ENCODE data around the gene CCDC116. TPM values are rescaled to one million over a fixed set of nuclear protein-coding genes. Genes with fewer than 3 reads are reported as not detected.
"Not testable (repeated sequence)": the region's sequence is repeated elsewhere in the genome, so short reads cannot be mapped to it uniquely, and the experiment has no call there.

CCDC116 gene
- total RNA-seq, 6 donors from 2014 or later: 0.26 to 4.2 (median 0.97) TPM; not detected in 2

DNA sequence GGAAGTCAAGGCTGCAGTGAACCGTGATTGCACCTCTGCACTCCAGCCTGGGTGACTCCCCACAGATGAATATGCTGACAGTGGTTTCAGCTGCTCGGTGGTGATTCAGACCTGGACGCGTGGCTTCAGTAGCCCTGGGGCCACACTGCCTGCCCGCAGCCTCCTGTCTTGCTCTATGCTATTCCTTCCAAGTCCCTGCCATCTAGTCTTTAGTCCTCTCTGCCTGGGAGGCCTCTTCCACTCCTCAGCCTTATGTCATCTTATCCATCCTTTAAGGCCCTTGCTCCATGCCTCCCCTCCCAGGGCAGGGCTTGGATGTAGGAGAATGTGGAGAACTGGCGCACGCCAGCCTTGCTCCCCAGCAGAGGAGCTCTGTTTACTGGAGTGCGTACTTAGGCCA is 25.8 kb upstream of the CCDC116 start:
- Histone ChIP-seq H3K4me1 (peaks cover 0 to 17% (median 5%) of the 10 kb centered on the region in 4 donors), H3K4me3 (no peak overlapping the region), H3K36me3 (peaks cover 0 to 13% (median 9%) of the 10 kb centered on the region in 4 donors), H3K27me3 (no peaks in the 10 kb centered on the region), H3K27ac (no peak overlapping the region), H3K9me3 (no peaks in the 10 kb centered on the region)
- ATAC-seq (ENCODE audit: low FRiP score in 2 of 2) (no peak), DNase-seq (no peak)
- 95% methylated on average over 7 to 8 of the region's 8 CpGs for WGBS, 2 donors
- TF ChIP-seq, protein P1, sequence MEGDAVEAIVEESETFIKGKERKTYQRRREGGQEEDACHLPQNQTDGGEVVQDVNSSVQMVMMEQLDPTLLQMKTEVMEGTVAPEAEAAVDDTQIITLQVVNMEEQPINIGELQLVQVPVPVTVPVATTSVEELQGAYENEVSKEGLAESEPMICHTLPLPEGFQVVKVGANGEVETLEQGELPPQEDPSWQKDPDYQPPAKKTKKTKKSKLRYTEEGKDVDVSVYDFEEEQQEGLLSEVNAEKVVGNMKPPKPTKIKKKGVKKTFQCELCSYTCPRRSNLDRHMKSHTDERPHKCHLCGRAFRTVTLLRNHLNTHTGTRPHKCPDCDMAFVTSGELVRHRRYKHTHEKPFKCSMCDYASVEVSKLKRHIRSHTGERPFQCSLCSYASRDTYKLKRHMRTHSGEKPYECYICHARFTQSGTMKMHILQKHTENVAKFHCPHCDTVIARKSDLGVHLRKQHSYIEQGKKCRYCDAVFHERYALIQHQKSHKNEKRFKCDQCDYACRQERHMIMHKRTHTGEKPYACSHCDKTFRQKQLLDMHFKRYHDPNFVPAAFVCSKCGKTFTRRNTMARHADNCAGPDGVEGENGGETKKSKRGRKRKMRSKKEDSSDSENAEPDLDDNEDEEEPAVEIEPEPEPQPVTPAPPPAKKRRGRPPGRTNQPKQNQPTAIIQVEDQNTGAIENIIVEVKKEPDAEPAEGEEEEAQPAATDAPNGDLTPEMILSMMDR (IDR thresholded peaks at IDR 0.05): no peak
- TF ChIP-seq POLR2AphosphoS5 (IDR thresholded peaks at IDR 0.05) (no peak), EP300 (IDR thresholded peaks at IDR 0.05) (no peak), POLR2A (IDR thresholded peaks at IDR 0.05) (no peak)

DNA sequence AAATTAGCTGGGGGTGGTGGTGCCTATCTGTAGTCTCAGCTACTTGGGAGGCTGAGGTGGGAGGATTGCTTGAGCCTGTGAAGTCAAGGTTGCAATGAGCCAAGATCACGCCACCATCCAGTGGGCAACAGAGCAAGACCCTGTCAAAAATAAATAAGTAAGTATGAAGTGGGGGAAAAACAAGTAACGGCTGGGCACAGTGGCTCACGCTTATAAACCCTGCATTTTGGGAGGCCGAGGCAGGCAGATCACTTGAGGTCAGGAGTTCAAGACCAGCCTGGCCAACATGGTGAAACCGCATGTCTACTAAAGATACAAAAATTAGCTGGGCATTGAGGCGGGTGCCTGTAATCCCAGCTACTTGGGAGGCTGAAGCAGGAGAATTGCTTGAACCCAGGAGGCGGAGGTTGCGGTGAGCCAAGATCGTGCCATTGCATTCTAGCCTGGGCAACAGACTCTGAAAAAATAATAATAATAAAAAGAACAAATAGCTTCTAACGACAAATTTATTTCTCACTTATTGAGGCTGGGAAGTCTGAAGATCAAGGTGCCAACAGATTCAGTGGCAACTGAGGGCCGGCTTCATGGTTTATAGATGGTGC is 22.9 kb upstream of the CCDC116 start:
- 95 to 98% methylated on average over 11 of the region's 11 CpGs for WGBS, 2 donors

DNA sequence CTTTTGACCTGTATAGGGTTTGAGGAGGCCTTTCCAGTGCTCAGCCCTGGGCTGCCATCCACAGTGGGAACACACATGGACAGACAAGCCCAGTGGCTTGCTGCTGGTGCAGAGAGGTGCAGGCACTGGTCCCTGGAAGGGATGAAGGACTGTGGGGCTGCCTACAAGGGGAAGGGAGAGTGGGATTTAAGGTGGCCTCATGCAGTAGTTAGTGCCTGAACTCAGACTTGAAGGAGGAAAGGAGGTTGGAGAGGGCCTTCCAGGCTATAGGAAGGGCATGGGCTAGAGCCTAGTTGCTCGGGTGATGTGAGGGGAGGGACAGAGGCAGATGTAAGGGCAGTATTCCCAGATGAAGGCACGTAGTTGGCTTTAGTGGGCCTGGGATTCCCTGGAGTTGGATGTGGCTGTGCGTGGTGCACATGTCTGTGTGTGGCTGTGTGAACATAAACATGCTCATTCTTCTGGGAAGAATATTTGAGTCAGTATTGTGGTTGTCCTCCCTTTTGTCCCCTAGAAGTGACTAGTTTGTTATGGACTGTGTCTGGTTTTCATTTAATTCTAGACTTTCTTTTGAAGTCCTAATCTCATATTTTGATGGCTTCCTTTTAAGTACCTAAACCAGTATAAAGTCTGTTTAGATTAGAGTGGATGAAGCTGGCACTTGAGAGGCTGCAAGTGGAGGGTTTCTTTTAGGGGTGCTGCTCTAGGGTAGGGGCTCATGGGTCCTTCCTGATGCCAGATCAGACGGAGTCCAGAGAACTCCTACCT is 21.2 kb upstream of the CCDC116 start:
- no peak overlapping the region for H3K27ac ChIP-seq
- TF ChIP-seq, protein P1 (IDR thresholded peaks at IDR 0.05): no peak
- TF ChIP-seq EP300 (IDR thresholded peaks at IDR 0.05) (no peak), POLR2AphosphoS5 (IDR thresholded peaks at IDR 0.05) (no peak), POLR2A (IDR thresholded peaks at IDR 0.05) (no peak)
- WGBS, 2 donors: 80 to 96% methylated on average over 4 of the region's 4 CpGs
- no peaks in the 10 kb centered on the region for H3K4me1 ChIP-seq
- peaks cover 0 to 51% (median 24%) of the 10 kb centered on the region in 4 donors for H3K36me3 ChIP-seq
- ATAC-seq (ENCODE audit: low FRiP score in 2 of 2): no peak
- H3K9me3 ChIP-seq: no peaks in the 10 kb centered on the region
- no peak for DNase-seq
- no peak overlapping the region for H3K4me3 ChIP-seq
- no peaks in the 10 kb centered on the region for H3K27me3 ChIP-seq

More for the DNA sequence above, 22.9 kb upstream of the CCDC116 start:
- peaks cover 0 to 38% (median 19%) of the 10 kb centered on the region in 4 donors for H3K36me3 ChIP-seq
- H3K9me3 ChIP-seq; ATAC-seq (ENCODE audit: low FRiP score in 2 of 2); H3K27me3 ChIP-seq; H3K27ac ChIP-seq; DNase-seq; H3K4me3 ChIP-seq; H3K4me1 ChIP-seq: not testable (repeated sequence)

DNA sequence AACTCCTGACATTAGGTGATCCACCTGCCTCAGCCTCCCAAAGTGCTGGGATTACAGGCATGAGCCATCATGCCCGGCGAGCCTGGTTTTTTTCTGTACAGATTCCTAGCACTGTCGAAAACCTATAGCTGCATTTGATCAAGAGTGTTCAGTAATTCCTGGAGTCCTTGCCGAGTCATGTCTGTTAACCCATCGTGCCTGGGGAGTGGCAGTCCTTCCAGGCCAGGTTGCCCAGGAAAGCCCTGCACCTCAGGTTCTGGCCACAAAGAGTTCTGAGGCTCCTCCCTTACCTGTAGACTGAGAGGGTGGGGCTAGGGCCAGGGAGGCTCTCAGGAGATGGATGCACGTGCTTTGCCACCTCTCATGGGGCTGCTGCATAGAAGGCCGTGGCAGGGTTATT is 19.7 kb upstream of the CCDC116 start:
- Histone ChIP-seq H3K27ac (no peak overlapping the region), H3K4me1 (no peaks in the 10 kb centered on the region), H3K27me3 (no peaks in the 10 kb centered on the region), H3K4me3 (no peak overlapping the region), H3K9me3 (no peaks in the 10 kb centered on the region), H3K36me3 (peaks cover 0 to 52% (median 24%) of the 10 kb centered on the region in 4 donors)
- ATAC-seq (ENCODE audit: low FRiP score in 2 of 2) (peak in 1 of 2 donors; percentile 22), DNase-seq (no peak)
- TF ChIP-seq POLR2A (IDR thresholded peaks at IDR 0.05) (no peak), POLR2AphosphoS5 (IDR thresholded peaks at IDR 0.05) (no peak), EP300 (IDR thresholded peaks at IDR 0.05) (no peak)
- TF ChIP-seq, protein P1 (IDR thresholded peaks at IDR 0.05): no peak
- 94 to 95% methylated on average over 4 to 7 of the region's 7 CpGs for WGBS, 2 donors

DNA sequence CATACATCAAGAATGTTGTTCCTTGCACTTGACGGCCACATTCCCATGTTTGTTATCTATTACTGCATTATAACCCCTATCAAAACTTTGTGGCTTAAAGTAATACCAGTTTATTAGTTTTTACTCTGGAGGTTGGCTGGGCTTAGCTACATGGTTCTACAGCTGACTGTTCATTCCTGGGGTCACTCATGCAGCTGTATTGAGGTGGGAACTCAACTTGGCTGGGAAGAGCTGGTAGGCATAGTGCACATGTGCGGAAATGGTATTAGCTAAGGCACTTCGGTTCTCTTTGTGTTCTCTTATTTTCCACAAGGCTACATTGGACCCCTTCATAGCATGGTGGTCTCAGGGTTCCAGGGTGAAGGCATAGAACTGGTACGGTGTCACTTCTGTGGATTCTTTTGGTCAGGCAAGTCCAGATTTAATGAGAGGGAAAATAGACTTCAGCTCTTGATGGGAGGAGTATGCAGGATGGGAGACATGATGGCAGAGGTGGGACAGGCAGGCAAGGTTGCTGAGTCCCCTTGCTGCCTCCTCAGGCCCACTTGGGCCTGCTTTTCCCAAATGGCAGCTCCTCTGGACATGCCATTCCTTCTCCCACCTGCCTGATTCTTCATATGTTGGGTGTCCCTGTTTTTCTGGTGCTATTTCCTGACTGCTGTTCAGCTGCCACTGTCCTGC is 18.9 kb upstream of the CCDC116 start:
- H3K4me1 ChIP-seq: no peaks in the 10 kb centered on the region
- H3K27me3 ChIP-seq: no peaks in the 10 kb centered on the region
- peaks cover 0 to 60% (median 26%) of the 10 kb centered on the region in 4 donors for H3K36me3 ChIP-seq
- no peak overlapping the region for H3K27ac ChIP-seq
- ATAC-seq (ENCODE audit: low FRiP score in 2 of 2): no peak
- WGBS, 2 donors: 72 to 95% methylated on average over 4 of the region's 4 CpGs
- H3K4me3 ChIP-seq: no peak overlapping the region
- DNase-seq: no peak
- TF ChIP-seq POLR2A (IDR thresholded peaks at IDR 0.05) (no peak), EP300 (IDR thresholded peaks at IDR 0.05) (no peak), POLR2AphosphoS5 (IDR thresholded peaks at IDR 0.05) (no peak)
- TF ChIP-seq, protein P1 (IDR thresholded peaks at IDR 0.05): no peak
- no peaks in the 10 kb centered on the region for H3K9me3 ChIP-seq

Data from upper lobe of left lung (tissue), 6 donors.